ENCODE data around the gene AGGF1.
A peak's percentile ranks its signal among the peaks of the same experiment; 100 is the strongest.
"Not testable (repeated sequence)": the region's sequence is repeated elsewhere in the genome, so short reads cannot be mapped to it uniquely, and the experiment has no call there.

AGGF1 gene, protein sequence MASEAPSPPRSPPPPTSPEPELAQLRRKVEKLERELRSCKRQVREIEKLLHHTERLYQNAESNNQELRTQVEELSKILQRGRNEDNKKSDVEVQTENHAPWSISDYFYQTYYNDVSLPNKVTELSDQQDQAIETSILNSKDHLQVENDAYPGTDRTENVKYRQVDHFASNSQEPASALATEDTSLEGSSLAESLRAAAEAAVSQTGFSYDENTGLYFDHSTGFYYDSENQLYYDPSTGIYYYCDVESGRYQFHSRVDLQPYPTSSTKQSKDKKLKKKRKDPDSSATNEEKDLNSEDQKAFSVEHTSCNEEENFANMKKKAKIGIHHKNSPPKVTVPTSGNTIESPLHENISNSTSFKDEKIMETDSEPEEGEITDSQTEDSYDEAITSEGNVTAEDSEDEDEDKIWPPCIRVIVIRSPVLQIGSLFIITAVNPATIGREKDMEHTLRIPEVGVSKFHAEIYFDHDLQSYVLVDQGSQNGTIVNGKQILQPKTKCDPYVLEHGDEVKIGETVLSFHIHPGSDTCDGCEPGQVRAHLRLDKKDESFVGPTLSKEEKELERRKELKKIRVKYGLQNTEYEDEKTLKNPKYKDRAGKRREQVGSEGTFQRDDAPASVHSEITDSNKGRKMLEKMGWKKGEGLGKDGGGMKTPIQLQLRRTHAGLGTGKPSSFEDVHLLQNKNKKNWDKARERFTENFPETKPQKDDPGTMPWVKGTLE

DNA sequence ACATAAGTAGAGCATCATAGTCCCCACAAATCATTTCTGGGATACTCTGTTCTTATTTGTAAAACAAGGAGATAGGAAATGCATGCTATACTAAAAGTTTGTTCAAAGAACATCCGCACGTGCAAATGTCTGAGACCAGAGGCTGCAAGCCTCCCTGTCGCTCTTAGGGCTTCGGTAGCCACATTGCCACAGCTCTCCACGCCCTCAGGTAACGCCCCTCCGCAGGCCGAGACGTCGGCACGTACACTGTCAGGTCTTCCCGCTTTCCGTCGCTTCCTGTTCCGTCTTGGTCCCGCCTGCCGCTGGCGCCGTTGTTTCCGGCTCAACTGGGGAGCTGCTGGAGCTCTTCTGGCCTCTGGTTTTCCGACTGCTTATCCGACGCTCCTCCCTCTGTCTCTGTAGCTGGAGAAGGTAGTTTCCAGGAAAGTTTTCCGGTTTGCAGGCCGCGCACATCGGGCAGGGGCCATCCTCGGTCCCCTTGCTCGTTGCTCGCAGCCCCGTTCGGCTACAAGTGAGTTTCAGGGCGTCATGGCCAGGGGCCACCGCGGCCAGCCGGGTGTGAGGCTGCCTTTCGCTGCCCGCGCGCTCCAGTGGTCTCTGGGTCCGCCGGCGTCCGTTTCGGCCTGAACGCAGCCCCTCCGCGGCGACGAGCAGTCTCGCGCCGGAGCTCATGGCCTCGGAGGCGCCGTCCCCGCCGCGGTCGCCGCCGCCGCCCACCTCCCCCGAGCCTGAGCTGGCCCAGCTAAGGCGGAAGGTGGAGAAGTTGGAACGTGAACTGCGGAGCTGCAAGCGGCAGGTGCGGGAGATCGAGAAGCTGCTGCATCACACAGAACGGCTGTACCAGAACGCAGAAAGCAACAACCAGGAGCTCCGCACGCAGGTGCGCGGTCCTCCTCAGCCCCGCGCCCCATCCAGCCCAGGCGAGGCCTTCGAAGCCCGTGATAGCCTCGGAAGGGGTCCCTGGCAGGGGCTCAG lies at the start of gene AGGF1:
AGGF1 (plus strand) TSS at position 308 of the 975 bp plus-strand sequence; CDS start at position 671, 363 bp downstream.
- DNase-seq (ENCODE audit: low read depth in 2 of 2, low spot score in 1 of 2) = peak; percentile 69 to 76

DNA sequence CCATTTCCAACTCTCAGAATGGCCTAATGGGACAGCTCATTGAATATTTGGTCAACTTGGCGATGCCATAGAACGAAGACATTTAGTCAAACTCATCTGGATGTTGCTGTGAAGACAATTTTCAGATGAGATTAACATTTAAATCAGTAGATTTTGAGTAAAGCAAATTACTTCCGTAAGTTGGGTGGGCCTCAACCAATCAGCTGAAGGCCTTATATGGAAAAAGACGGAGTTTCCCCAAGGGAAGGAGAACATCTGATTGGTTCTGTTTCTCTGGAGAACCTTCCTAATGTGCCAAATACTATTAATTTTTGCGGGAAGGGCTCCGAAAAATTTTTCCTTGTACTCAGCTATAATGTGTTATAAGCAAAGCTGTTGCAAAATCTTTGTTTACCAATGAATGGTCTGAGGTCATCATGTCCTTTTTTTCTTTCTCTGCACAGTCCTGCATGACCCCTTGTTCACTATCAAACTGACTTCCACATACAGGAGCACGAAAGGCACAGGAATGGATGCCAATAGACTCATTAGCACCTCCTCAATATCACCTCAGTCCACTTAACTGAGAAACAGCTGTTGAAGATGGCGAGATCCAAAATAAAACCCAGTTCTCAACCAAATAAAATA lies 49.6 kb upstream of the AGGF1 start:
- DNase-seq (ENCODE audit: low read depth in 2 of 2, low spot score in 1 of 2) = no peak

DNA sequence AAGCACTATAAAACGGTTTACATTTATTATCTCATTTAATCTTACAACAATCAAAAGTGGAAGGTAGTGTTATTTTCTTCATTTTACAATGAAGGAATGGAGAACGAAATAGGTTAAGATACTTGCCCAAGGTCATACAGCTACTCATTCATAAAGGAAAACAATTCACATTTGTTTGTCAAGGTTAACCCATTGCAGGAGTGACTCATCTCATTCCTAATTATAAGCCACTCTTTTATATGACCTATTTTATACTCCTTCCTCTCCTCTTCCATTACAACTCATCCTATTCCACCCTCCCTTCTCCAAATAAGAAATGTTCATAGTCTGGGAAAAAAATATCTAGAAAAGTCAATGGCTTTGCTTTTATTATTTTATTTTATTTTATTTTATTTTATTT lies 47.8 kb upstream of the AGGF1 start:
- DNase-seq (ENCODE audit: low read depth in 2 of 2, low spot score in 1 of 2) = no peak

DNA sequence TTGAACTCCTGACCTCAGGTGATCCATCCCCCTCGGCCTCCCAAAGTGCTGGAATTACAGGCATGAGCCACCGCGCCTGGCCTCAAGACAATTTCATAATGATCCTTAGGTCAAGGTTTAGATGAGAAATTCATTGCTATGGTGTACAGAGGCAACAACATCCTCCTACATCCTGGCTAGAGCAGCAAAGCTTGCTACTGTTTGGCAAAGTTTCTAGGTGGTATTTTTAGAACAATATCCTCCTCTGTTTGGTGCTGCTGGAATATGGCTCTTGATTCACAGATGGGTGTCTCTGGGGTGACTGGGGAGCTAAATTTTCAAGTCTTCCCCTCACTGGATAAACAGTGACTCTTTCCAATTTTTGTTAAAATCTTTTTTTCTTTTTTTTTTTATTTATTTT lies 46.7 kb upstream of the AGGF1 start:
- DNase-seq (ENCODE audit: low read depth in 2 of 2, low spot score in 1 of 2) = no peak

DNA sequence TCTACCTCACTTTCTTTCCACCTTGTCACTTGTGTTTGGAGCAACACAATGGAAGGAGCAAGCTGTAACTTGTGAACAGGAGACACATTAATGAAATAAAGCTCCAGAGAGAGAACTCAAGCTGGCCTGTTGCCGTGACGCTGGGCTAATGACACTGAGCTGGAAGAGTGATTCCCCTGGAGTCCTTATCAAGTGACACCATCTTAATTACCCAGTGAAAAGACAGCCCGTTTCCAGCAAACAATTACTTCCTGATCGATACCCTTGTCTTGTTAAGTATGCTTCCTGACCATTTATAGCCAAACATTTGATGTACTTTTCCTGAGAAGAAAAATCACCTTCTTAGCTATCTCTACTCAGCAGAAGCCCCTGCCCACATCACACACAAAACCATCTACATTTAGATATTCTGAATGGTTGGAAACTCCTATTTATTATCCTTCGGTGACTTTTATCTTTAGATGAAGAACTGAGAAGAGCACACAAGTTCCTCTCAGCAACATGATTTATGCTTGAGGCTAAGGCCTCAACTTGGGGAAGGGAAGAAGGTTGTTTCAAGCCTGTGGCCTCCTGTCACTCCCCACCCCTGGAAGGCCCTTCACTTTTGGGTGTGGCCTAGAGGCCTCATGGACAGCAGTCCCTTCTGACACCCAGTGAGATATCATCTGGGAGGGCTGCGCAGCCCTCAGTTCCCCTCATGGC lies 43.2 kb upstream of the AGGF1 start:
- DNase-seq (ENCODE audit: low read depth in 2 of 2, low spot score in 1 of 2) = no peak

DNA sequence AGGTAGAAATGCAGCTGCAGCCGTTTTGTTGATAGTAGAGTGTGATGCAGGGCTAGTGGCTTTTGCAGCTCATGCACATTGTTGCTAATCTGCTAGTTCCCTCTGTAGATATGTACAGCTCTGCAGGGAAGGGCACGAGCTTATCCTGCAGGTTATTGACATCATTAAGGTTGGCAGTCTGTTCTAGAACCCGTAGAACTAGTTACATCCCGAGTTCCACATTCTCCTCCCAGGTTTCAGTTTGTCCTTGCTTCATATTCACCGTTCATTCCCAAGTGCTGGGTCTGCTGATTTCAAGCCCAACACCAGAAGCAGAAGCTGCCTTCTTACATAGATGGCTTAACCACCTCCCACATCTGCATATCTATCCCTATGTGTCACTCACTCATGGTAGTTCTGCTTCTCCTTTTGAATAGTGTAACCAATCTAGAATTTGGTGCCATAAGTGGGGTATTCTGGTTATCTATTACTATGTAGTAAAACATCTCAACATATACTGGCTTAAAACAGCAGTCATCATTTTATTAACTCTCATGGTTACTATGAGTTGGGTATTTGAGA lies 39.2 kb upstream of the AGGF1 start:
- no peak for DNase-seq (ENCODE audit: low read depth in 2 of 2, low spot score in 1 of 2)

DNA sequence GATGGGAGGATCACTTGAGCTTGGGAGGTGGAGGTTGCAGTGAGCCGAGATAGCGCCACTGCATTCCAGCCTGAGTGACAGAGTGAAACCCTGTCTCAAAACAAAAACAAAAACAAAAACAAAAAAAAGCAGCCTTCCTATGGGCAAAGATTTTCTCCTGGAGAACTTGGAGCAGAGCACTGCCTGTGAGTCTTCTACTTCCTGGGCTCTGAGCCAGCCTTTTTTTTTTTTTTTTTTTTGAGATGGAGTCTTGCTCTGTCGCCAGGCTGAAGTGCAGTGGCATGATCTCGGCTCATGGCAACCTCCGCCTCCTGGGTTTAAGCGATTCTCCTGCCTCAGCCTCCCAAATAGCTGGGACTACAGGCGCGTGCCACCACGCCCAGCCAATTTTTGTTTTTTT lies 36.8 kb upstream of the AGGF1 start:
- DNase-seq (ENCODE audit: low read depth in 2 of 2, low spot score in 1 of 2) = not testable (repeated sequence)

DNA sequence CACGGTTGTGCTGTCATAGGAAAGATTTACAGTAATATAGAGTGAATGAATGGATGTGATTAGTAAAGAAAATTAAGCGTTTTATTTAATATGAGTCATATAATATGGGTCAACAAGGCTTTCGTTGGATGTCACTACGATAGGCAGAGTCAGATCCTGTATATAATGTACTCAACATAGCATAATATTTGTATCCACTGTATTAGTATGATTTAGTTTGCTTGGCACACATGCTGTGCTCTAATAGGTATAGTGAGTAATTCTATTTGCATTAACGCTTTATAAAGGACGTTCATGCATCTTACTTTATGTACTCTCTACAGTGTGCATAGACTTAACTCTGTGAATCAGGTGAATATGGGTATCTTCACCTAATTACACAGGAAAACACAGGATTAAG lies 35.9 kb upstream of the AGGF1 start:
- DNase-seq (ENCODE audit: low read depth in 2 of 2, low spot score in 1 of 2) = no peak

DNA sequence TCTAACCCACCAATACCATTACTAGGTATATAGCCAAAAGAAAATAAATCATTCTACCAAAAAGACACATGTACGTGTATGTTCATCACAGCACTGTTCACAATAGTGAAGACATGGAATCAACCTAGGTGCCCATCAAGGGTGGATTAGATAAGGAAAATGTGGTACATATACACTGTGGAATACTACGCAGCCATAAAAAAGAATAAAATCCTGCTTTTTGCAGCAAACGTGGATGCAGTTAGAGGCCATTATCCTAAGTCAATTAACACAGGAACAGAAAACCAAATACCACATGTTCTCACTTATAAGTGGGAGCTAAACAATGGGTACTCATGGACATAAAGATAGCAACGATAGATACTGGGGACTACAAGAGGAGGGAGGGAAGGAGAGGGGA lies 32.0 kb upstream of the AGGF1 start:
- DNase-seq (ENCODE audit: low read depth in 2 of 2, low spot score in 1 of 2) = not testable (repeated sequence)

DNA sequence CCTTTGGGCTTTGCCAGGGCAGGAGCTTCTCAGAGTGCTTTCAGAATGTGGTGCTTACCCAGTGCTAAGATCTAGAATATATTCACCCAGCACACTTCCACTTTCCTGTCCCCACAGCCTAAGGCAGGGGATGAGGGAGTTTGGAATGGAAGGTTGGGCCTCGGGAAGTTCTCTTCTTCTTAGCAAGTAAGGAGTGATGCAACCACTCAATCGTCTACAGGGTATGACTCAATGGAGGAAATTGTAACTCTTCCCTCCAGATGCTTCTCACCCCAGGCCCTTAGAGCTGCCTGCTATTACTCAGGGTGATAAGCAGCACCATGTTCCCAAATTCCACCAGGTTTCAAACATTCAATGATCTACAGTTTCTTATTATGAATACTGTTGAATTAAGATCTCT lies 30.8 kb upstream of the AGGF1 start:
- DNase-seq (ENCODE audit: low read depth in 2 of 2, low spot score in 1 of 2) = no peak

DNA sequence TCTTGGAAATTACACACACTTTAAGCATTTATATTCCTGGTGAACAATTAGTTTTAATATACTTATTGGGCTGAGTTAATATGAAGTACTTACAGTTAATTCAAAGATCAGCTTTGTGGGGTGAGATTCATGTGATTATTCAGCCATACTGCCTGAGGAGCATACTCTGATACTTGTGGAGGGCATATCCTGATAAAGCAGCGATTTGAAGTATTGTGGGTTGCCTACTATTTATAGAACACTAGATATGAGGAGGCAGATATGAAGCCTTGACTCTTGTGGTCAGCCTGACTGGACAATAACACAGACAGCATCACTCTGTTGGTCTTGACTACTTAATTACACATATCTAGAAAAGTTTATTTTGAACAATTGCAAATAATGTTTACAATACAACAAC lies 27.0 kb upstream of the AGGF1 start:
- DNase-seq (ENCODE audit: low read depth in 2 of 2, low spot score in 1 of 2) = no peak

DNA sequence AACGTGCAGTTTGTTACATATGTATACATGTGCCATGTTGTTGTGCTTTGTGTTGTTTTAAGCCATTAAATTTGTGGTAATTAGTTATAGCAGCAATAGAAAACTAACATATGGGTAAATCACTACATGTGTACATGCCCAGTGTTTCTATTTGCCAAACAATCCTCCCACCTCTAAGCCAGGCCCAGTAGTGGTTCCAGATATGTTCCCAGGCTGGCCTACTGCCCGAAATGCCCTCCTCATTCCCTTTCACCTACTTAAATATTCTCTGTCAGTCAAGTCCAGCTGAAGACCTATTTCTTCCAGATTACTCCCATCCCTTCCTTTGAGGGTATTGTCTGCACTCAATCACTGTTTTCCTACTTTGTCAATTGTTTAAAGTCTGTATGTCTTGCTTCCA lies 24.1 kb upstream of the AGGF1 start:
- DNase-seq (ENCODE audit: low read depth in 2 of 2, low spot score in 1 of 2) = no peak

DNA sequence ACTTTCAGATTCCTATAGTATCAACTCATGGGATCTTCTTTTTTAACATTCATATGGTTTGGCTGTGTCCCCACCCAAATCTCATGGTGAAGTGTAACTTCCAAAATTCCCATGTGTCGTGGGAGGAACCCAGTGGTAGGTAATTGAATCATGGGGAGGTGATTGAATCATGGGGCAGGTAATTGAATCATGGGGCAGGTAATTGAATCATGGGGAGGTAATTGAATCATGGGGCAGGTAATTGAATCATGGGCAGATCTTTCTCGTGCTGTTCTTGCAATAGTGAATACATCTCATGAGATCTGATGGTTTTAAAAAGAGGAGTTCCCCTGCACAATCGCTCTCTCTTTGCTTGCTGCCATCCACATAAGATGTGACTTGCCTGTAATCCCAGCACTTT lies 21.8 kb upstream of the AGGF1 start:
- no peak for DNase-seq (ENCODE audit: low read depth in 2 of 2, low spot score in 1 of 2)

DNA sequence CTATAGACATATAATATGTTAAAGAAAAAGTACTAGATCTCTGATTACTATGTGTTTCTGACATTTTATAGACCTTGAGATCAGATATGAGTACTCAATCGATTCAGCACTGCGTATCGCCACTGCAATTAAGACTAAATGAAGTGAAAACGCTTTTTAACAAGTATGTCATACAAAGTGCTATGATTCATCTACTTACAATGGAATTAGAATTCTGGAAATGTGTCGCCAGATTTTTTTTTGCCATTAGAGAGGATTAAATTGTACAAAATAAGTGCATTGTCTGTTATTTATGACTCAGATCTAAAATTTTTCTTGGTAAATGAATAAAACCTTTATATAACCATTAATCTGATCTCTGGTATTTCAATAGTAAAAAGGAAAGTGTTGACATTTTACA lies 20.0 kb upstream of the AGGF1 start:
- no peak for DNase-seq (ENCODE audit: low read depth in 2 of 2, low spot score in 1 of 2)

DNA sequence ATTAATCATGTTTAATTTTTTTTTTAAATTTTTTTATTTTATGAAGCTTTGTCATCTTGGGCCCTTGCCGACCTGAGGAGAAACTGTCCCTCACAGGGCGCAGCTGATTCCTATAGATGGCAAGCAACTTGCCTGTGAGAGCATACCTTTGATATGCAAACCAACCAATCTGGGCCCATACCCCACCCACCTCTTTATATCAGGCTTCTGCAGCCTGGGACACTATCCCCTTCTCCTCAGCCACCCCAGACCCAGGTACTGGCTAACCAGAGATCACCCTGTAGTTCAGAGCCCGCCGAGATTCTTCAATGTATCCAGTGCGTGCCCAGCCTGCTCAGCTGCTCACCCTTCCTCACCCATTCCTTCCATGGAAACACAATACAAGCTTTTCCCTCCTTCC lies 18.7 kb upstream of the AGGF1 start:
- DNase-seq (ENCODE audit: low read depth in 2 of 2, low spot score in 1 of 2) = no peak

DNA sequence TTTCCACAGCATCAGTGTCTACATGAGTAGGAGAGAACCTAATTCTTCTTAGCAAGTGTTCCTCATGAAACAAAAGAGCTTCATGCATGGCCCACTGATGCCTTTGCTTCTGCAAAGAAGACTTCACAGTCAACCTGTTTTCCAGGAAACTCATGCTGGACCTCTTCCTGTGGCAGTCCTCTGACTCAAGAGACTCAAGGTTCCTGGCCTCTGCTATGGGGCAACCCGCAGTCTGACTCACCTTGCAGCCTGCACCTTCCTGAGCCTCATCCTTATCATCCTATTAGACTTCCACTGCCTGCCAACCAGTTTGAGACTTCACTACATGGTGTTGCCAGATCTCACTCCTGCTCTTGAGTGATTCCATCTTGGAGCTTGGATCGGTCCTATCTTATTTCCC lies 17.6 kb upstream of the AGGF1 start:
- no peak for DNase-seq (ENCODE audit: low read depth in 2 of 2, low spot score in 1 of 2)

DNA sequence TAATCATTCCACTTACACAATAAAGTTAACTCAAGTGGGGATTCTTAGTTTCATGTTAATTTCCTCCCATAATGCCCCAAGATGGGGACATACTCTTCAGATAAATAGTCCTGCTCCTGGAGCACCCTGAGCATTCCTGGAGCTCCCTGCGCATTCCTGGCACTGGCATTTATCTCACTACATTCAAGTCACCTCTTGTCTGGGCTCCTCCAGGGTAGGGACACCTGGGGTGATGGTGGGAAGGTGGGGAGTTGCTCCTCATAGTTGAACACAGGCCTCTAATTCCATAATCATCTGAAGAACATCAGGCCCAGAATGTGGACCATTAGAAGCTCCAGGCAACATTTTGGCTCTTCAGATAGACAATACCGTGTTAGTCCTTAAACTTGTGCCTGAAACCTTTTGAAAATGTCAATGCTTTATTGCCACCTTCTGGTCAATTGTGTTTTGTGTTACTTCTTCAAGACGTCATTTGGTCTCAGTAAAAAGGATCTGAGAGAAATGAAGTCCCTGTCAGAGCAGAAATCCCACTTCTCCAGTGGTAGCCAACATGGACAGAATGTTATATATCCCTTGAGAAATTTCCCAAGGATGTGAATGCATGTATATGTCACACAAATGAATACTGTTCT lies 14.2 kb upstream of the AGGF1 start:
- DNase-seq (ENCODE audit: low read depth in 2 of 2, low spot score in 1 of 2) = no peak

DNA sequence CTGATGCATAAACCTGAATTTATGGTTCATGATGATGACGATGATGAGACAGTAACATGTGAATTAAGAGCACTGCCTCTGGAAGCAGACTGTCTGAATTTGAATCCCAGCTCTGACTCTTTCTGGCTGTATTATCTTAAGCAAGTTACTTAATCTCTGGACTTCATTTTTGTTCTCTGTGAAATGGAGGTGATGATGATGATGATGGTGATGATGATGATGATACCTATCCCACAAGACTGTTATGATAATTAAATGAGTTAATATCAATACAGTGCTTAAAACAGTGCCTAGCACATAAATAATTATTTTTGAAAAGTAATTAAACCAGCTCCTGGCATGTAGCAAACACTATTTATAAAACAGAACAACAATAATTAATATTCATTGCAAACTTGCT lies 13.2 kb upstream of the AGGF1 start:
- no peak for DNase-seq (ENCODE audit: low read depth in 2 of 2, low spot score in 1 of 2)

DNA sequence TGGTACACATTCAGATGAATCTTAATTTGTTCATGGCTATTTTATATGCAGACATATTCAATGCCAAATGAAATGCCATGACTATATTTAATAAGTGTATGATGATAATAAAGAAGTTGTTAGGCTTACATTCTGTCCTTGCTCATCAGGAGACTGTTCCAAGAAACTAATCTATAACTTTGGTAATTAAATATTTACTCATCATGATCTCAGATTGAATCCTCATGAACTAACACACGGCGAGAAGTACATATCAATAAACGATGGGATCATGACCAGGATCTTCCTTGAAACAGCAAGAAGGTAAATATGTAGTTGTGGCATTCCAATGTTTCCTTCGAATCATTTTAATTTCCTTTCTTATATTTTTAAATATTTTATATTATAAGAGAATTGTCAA lies 12.5 kb upstream of the AGGF1 start:
- DNase-seq (ENCODE audit: low read depth in 2 of 2, low spot score in 1 of 2) = no peak
